Tibial nerve (tissue), 4 donors: Measurements from ENCODE around the gene KCNK4.

Experiments used
- CTCF ChIP-seq, 5 experiments: fragments of 200-600 bp in 3 of 5; fragments of 450-650 bp in 2 of 5; sonication (generic) in 3 of 5; IDR thresholded peaks; one replicate each; pipeline ENCODE4 v1.5.1; 2016 to 2019; ENCODE audit warnings: antibody characterized with exemption in 5 of 5, mild to moderate bottlenecking in 3 of 5, moderate library complexity in 2 of 5
- EP300 ChIP-seq, 2 donors: sonication (generic); formaldehyde crosslinking; IDR thresholded peaks; one replicate each; pipeline ENCODE4 v1.6.1; 2017; ENCODE audit warnings: antibody characterized with exemption in 2 of 2, mild to moderate bottlenecking in 1 of 2
- POLR2A ChIP-seq, 2 donors: fragments of 450-650 bp; IDR thresholded peaks; one replicate each; pipeline ENCODE4 v1.6.1; 2017; ENCODE audit warnings: antibody characterized with exemption in 2 of 2, mild to moderate bottlenecking in 2 of 2, moderate library complexity in 2 of 2

GRCh38 chr11:64317325-64317960 is 26.3 kb downstream of the KCNK4 start, which contains the start of gene TRMT112:
- peak; percentile 92 to 94 for TF ChIP-seq EP300 (IDR thresholded peaks at IDR 0.05)
- TF ChIP-seq CTCF (IDR thresholded peaks at IDR 0.05) = peak in 1 of 5 experiments; percentile 6
- TF ChIP-seq POLR2A (IDR thresholded peaks at IDR 0.05) = peak; percentile 58 to 91
